ENCODE measurements around the gene UQCRQ.
"Not testable (repeated sequence)": the region's sequence is repeated elsewhere in the genome, so short reads cannot be mapped to it uniquely, and the experiment has no call there.

The UQCRQ gene

DNA sequence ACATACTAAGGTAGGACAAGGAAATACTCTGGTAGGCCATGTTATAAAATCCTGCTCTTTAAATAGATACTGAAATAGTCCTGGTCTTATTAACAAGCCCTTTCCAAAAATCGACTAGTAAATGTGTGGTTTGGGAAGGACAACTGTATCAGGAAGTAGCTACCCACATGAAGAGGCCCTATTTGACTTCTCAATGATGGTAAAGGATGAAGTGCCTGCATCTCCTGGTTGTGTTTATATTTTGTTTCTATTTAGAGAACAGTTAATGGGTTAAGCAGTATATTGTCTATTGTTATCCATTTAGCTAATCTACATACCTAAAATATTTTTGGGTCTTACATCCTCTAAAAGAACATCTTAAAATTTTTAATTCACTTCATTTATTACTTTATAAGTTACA is 12.7 kb upstream of the UQCRQ start:
- TF ChIP-seq, protein P1, sequence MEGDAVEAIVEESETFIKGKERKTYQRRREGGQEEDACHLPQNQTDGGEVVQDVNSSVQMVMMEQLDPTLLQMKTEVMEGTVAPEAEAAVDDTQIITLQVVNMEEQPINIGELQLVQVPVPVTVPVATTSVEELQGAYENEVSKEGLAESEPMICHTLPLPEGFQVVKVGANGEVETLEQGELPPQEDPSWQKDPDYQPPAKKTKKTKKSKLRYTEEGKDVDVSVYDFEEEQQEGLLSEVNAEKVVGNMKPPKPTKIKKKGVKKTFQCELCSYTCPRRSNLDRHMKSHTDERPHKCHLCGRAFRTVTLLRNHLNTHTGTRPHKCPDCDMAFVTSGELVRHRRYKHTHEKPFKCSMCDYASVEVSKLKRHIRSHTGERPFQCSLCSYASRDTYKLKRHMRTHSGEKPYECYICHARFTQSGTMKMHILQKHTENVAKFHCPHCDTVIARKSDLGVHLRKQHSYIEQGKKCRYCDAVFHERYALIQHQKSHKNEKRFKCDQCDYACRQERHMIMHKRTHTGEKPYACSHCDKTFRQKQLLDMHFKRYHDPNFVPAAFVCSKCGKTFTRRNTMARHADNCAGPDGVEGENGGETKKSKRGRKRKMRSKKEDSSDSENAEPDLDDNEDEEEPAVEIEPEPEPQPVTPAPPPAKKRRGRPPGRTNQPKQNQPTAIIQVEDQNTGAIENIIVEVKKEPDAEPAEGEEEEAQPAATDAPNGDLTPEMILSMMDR (IDR thresholded peaks at IDR 0.05; ENCODE audit: low read depth, low read length) = no peak
- no peak for DNase-seq (ENCODE audit: low read depth, low spot score)
- no peak overlapping the region for H3K4me3 ChIP-seq (ENCODE audit: low read depth, low read length)
- in situ Hi-C loops (cut with HindIII; ENCODE audit: low sequenced_read_pairs) = no loop called here

DNA sequence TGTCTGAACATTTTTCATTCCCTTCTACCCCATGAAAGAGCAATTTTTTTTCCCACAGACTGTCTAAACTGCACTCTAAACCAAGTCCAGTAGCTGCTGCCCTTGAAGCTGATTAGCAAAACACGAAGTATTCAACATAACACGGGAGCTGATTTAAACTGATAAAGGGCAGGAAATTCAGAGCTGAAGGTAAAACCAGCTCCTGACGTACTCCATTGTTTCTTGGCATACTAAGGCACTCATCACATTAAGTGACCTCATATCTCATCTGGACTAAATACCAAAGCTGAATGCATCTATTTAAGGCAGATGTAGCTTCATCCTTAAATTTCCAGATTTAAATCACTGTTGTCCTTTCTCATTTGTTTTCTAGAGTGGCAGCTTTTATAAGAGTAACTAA is 12.1 kb upstream of the UQCRQ start:
- H3K4me3 ChIP-seq (ENCODE audit: low read depth, low read length) = no peak overlapping the region
- TF ChIP-seq, protein P1 (IDR thresholded peaks at IDR 0.05; ENCODE audit: low read depth, low read length) = no peak
- in situ Hi-C loops (cut with HindIII; ENCODE audit: low sequenced_read_pairs) = no loop called here
- DNase-seq (ENCODE audit: low read depth, low spot score) = no peak

DNA sequence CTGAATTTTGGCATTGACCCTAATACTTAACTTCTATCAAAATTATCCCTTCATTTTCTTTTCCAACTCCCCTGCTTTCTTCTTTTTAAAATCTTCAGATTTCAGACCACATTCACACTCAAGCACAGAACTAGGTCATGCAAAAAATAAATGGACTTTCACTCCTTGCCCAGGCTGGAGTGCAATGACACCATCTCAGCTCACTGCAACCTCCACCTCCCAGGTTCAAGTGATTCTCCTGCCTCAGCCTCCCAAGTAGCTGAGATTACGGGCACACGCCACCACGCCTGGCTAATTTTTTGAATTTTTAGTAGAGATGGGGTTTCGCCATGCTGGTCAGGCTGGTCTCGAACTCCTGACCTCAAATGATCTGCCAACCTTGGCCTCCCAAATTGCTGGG is 11.4 kb upstream of the UQCRQ start:
- DNase-seq (ENCODE audit: low read depth, low spot score); in situ Hi-C loops (cut with HindIII; ENCODE audit: low sequenced_read_pairs); H3K4me3 ChIP-seq (ENCODE audit: low read depth, low read length): not testable (repeated sequence)

DNA sequence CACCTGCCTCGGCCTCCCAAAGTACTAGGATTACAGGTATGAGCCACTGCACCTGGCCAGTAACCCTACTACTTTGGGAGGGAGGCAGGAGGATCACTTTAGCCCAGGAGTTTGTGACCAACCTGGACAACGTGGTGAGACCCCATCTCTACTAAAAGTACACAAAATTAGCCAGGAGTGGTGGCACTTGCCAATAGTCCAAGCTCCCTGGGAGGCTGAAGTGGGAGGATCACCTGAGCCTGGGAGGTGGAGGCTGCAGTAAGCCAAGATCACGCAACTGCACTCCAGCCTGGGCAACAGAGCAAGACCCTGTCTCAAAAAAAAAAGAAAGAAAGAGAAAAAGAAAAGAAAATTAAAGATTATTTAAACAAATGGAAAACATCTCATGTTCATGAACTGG is 10.4 kb upstream of the UQCRQ start:
- in situ Hi-C loops (cut with HindIII; ENCODE audit: low sequenced_read_pairs) = no loop called here
- TF ChIP-seq, protein P1 (IDR thresholded peaks at IDR 0.05; ENCODE audit: low read depth, low read length) = no peak

DNA sequence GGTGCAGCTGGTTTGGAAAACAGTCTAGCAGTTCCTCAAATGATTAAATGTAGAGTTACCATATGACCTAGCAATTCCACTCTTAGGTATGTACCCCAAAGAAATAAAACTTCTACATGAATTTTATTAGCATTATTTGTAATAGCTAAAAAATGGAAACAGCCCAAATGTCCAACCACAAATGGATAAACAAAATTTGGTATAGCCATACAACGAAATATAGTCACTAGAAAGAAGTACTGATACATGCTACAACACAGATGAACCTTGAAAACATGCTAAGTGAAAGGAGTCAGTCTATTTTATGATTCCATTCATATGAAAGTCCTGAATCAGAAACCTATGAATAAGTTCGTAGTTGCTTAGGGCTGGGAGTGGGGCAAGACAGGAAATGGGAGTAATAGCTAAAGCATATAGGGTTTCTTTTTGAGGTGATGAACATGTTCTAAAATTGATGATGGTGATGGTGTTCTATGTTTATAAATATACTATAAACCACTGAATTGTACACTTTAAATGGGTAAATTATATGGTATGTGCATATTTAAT is 6.5 kb upstream of the UQCRQ start:
- H3K4me3 ChIP-seq (ENCODE audit: low read depth, low read length) = no peak overlapping the region
- in situ Hi-C loops (cut with HindIII; ENCODE audit: low sequenced_read_pairs) = no loop called here
- TF ChIP-seq, protein P1 (IDR thresholded peaks at IDR 0.05; ENCODE audit: low read depth, low read length) = no peak
- DNase-seq (ENCODE audit: low read depth, low spot score) = no peak

More for the DNA sequence above, 10.4 kb upstream of the UQCRQ start:
- DNase-seq (ENCODE audit: low read depth, low spot score) = no peak
- no peak overlapping the region for H3K4me3 ChIP-seq (ENCODE audit: low read depth, low read length)

DNA sequence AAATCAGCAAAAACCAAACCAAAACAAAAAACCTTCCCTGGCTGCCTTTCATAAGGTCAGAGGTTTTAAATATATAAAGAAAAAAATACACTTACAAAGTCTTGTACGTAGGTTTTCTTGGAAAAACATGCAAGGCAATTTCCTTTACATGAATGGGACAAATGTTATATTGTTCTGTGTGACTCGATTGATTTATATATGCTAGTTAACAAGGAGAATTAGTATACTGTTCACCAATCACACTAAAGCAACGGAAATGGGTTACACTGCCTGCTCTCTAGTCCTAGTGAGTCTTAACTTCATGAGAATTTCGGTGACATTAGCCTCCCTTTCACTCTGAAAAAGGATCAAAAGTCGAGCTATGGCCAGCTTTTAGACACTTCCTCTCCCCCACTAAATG is 5.7 kb upstream of the UQCRQ start:
- H3K4me3 ChIP-seq (ENCODE audit: low read depth, low read length) = no peak overlapping the region
- no peak for DNase-seq (ENCODE audit: low read depth, low spot score)
- in situ Hi-C loops (cut with HindIII; ENCODE audit: low sequenced_read_pairs) = no loop called here
- TF ChIP-seq, protein P1 (IDR thresholded peaks at IDR 0.05; ENCODE audit: low read depth, low read length) = no peak

DNA sequence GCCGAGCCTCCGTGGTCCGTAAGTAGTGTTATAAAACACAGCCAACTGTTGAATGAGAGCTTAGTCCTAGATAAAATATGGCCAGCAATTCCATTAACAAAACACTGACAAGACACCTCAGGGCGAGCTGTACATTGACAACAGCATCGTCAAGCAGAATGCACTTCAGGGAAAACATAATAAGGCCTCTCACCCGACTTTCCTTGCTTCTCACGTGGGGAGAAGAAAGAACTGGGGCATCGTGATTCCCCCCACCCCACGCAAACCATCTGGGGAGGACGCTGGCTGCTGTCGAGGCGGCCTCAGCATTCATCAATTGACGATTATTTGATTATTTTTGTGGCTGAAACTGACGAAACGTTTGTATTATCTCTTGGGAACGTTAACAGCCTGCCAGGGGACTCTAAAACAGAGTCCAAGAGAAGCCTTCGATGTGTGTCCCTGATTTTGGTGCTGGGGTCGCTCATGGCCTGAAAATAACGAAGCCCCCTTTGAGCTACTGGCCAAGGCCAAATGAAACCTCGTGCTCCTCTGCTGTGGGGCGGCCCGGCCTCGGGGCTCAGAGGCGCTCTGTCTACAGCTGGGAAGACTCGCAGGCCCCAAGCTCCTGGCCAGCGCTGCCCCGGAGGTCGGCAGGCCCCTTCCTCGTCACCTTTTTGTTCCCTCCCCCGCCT is 637 bp upstream of the UQCRQ start:
- no peak for DNase-seq (ENCODE audit: low read depth, low spot score)
- TF ChIP-seq, protein P1 (IDR thresholded peaks at IDR 0.05; ENCODE audit: low read depth, low read length) = no peak
- peak overlapping the region; percentile 90 for H3K4me3 ChIP-seq (ENCODE audit: low read depth, low read length)
- in situ Hi-C loops (cut with HindIII; ENCODE audit: low sequenced_read_pairs) = no loop called here

All from astrocyte of the spinal cord (primary cell).